Measurements from ENCODE around the gene ISX. TPM values are rescaled to one million over a fixed set of nuclear protein-coding genes. Genes with fewer than 3 reads are reported as not detected.

The ISX gene
- polyA plus RNA-seq, 10 donors, result 0.16 TPM; not detected in 9

GRCh38 chr22:35051791-35052190 is 14.2 kb upstream of the ISX start:
- no peak for DNase-seq

- no peak for DNase-seq
Measured at GRCh38 chr22:35053060-35053835, 12.7 kb upstream of the ISX start.

DNA sequence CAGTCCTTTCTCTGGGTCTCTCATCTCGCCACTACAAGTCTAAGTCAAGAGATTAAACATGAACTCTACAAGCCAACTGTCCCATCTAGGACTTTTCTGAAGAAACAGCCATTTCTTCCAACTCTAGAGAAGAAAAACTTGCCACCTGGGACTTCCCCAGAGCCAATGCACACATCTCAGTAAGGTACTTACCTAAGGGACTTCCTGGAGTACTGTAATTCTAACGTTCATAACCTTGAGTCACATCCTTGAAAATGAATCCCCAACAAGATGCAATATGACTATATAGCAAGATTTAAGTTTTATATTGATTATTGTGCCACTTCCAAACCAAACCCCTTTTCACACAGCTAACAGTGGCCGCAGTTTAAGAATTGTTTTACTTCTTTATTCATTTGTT is 11.9 kb upstream of the ISX start:
- no peak for DNase-seq

- no peak for DNase-seq
Measured at GRCh38 chr22:35056486-35056885, 9.5 kb upstream of the ISX start.

GRCh38 chr22:35057155-35057554 is 8.8 kb upstream of the ISX start:
- no peak for DNase-seq

DNA sequence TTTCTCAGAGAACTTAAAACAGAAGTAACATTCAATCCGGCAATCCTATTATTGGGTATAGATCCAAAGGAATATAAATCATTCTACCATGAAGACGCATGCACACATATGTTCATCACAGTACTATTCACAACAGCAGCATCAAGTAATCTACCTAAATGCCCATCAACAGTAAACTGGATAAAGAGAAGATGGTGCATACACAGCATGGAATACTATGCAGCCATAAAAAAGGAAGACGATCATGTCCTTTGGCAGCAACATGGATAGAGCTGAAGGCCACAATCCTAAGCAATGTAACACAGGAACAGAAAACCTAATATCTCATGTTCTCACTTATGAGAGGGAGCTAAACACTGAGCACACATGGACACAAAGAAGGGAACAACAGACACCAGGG is 6.3 kb upstream of the ISX start:
- no peak for DNase-seq

GRCh38 chr22:35064664-35065063 is 1.3 kb upstream of the ISX start:
- no peak for DNase-seq

DNA sequence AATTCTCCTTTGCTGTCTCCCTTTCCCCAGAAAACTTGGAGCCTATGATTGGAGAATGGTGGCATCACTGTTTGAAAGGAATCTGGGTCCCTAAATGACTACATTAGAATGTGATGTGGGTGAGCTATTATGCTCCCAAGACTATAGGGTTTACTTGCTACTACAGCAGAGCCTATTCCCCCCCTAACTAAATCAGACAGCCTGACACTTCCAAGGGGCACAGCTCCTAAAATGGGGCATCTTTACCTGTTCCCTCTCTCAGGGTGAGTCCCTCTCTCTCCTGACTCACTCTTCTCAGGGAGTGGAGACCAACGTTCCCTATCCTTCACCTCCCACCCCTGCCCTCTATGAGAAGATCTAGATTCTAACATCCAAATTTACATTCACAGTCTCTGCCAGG is 775 bp upstream of the ISX start:
- no peak for DNase-seq

- no peak for DNase-seq
Measured at GRCh38 chr22:35066768-35067167, 810 bp downstream of the ISX start.

DNA sequence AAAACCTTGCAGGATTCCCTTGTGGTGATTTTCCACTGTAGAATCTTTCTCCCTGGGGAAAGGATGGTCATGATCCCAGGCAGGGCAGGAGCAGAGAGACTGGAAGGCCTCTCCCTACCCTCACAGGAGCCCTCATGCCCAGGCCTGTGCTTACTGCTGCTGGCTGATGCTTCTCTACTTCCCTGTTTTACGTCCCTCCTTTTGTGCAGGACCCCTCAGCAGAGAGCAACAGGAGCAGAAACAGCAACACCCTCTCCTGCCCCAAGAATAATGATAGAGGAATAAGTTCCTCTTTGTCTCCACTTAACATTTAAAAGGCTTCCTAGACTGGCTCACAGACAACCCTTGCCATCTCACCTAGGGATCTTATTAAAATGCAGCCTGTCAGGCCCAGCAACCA is 3.6 kb downstream of the ISX start:
- no peak for DNase-seq

- DNase-seq, result no peak
Measured at GRCh38 chr22:35070451-35071093, 4.6 kb downstream of the ISX start.

- no peak for DNase-seq
Measured at GRCh38 chr22:35071784-35072183, 5.8 kb downstream of the ISX start.

GRCh38 chr22:35072925-35073324 is 7.0 kb downstream of the ISX start:
- no peak for DNase-seq

- no peak for DNase-seq
Measured at GRCh38 chr22:35074583-35074982, 8.6 kb downstream of the ISX start.

GRCh38 chr22:35076630-35077029 is 10.7 kb downstream of the ISX start:
- no peak for DNase-seq

- no peak for DNase-seq
Measured at GRCh38 chr22:35085621-35086020, 19.7 kb downstream of the ISX start.

GRCh38 chr22:35089139-35089538 is 23.2 kb downstream of the ISX start:
- no peak for DNase-seq

DNA sequence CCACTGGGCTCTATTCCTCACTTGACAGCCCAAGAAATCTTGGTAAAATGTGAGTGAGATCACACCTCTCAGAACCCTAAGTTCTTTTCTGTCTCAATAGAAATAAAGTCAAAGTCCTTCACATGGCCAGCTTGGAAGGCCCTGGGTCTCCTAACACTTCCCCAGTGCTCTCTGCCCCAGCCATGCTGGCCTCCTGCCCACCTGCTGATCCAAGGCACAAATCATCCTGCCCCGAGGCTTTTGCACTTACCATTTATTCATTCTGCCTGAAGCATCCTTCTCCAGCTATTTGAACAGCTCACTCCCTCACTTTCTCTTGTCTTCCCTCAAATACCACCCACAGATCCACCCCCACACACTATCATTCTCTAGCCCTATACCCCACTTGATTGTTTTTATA is 26.4 kb downstream of the ISX start:
- no peak for DNase-seq

GRCh38 chr22:35098921-35099320 is 33.0 kb downstream of the ISX start:
- no peak for DNase-seq

GRCh38 chr22:35099883-35100282 is 33.9 kb downstream of the ISX start:
- DNase-seq, result no peak

GRCh38 chr22:35102663-35103062 is 36.7 kb downstream of the ISX start:
- no peak for DNase-seq

GRCh38 chr22:35103761-35104160 is 37.8 kb downstream of the ISX start:
- no peak for DNase-seq

GRCh38 chr22:35104491-35104890 is 38.5 kb downstream of the ISX start:
- no peak for DNase-seq

GRCh38 chr22:35109616-35110015 is 43.7 kb downstream of the ISX start:
- DNase-seq, result no peak
